ENCODE results near the gene PAX5.

- no peak for TF ChIP-seq POLR2A (IDR thresholded peaks at IDR 0.05; ENCODE audit: insufficient read depth in 1 of 2, low read depth in 2 of 2, low read length in 2 of 2)
- no peak for TF ChIP-seq PPARG (CRISPR knock-in tag; conservative IDR thresholded peaks at IDR 0.05)
- TF ChIP-seq NFE2L1 (CRISPR knock-in tag; IDR thresholded peaks at IDR 0.05; ENCODE audit: borderline replicate concordance) = no peak
These were observed 210.6 kb downstream of the PAX5 start for GRCh38 chr9:36823466-36823865.

Data from HepG2 (cell line).